Type B pancreatic cell (in vitro differentiated cells): ENCODE measurements around the gene PBXIP1. TPM values are rescaled to one million over a fixed set of nuclear protein-coding genes. Genes with fewer than 3 reads are reported as not detected.

Source experiments
- DNase-seq: peaks from one replicate; pipeline ENCODE4 v3.0.0; 2021; ENCODE audit warnings: mixed read lengths; ENCODE audit not compliant: unreplicated experiment; ENCODE audit errors: extremely low spot score
- H3K27ac Mint-ChIP-seq: 2 replicates; pipeline ENCODE4 v1.8.0; 2021; ENCODE audit warnings: mild to moderate bottlenecking, mixed read lengths
- H3K27me3 Mint-ChIP-seq: 2 replicates; pipeline ENCODE4 v1.8.0; 2021; ENCODE audit warnings: mixed read lengths
- H3K36me3 Mint-ChIP-seq: 2 replicates; pipeline ENCODE4 v1.8.0; 2021; ENCODE audit warnings: mixed read lengths
- H3K4me1 Mint-ChIP-seq: one replicate; pipeline ENCODE4 v1.8.0; 2021; ENCODE audit warnings: mixed read lengths; ENCODE audit not compliant: unreplicated experiment
- H3K4me3 Mint-ChIP-seq: 2 replicates; pipeline ENCODE4 v1.8.0; 2021; ENCODE audit warnings: mild to moderate bottlenecking, mixed read lengths
- H3K9me3 Mint-ChIP-seq: 2 replicates; pipeline ENCODE4 v1.8.0; 2021; ENCODE audit warnings: mixed read lengths
- CTCF ChIP-seq: fragments of 200-600 bp; sonication (generic); conservative IDR thresholded peaks from 2 replicates; pipeline ENCODE4 v1.5.0; 2021; ENCODE audit warnings: antibody characterized with exemption, mild to moderate bottlenecking
- total RNA-seq: library from RNA; stranded (reverse); gene quantifications from 2 replicates; pipeline ENCODE4 v1.2.1, GENCODE V29; 2021; ENCODE audit warnings: low replicate concordance

Gene PBXIP1
- total RNA-seq, 1 donor from 2014 or later: 57.3 TPM

DNA sequence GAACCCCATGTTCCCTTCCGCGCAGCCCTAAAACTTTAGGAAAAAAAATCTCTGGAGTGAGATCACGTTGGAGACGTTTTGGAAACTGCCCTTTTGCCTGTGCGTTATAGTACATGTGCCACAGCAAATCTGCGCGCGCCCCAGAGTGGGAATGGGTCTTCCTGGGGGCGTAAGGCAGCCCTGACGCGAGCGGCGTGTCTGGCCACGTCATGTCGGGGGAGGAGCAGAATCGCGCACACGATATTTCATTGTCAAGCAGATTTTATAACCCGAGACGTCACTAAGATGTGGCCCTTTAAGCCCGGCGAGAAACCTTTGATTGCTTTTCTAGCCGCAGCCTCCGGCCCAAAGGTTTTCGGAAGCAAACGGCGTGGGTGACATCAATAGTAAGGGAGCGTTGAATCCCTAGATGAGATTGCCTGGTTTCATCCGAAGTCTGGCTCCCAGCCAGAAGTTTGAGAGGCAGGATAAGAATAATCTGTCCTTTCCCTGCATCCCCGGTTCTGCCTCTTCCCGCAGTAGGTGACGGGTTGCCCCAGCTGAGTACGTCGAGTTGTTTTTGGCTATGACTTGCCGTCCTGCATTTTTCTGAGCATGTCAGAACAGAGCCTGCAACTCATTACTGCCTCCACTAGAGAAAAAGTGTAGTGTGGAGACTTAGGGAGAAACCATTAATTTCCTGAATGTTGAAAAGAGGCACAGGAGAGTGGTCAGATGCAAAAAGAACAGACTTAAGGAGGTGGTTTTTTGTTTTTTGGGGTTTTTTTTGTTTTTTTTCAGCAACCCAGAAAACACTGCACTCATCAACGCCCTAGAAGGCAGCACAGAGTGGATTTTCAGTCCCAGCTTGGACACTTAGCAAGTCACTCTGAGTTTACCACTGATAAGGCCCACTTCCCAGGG lies 18.6 kb downstream of the PBXIP1 start:
- Mint-ChIP-seq H3K27me3 (no peaks in the 10 kb centered on the region), H3K4me1 (peaks cover 37% of the 10 kb centered on the region), H3K27ac (peak overlapping the region; percentile 100), H3K4me3 (peak overlapping the region; percentile 98), H3K36me3 (no peaks in the 10 kb centered on the region), H3K9me3 (no peaks in the 10 kb centered on the region)
- peak; percentile 50 for TF ChIP-seq CTCF
- peak; percentile 88 for DNase-seq

GRCh38 chr1:154936555-154937084 lies 19.3 kb downstream of the PBXIP1 start, which contains the start of gene PMVK:
TSS of gene PMVK (minus strand) at chr1:154936719. CDS start at chr1:154936685, 34 bp downstream.
- DNase-seq: peak; percentile 90
- H3K4me3 Mint-ChIP-seq: peak within 1 kb of the TSS; percentile 98
- H3K36me3 Mint-ChIP-seq: no peaks in the 10 kb centered on the region
- no peaks in the 10 kb centered on the region for H3K9me3 Mint-ChIP-seq
- TF ChIP-seq CTCF: peak; percentile 39
- H3K27me3 Mint-ChIP-seq: no peaks in the 10 kb centered on the region
- H3K4me1 Mint-ChIP-seq: peaks cover 37% of the 10 kb centered on the region
- peak within 1 kb of the TSS; percentile 100 for H3K27ac Mint-ChIP-seq

- Mint-ChIP-seq H3K4me1 (peaks cover 33% of the 10 kb centered on the region), H3K9me3 (no peaks in the 10 kb centered on the region), H3K36me3 (no peaks in the 10 kb centered on the region), H3K27me3 (no peaks in the 10 kb centered on the region), H3K4me3 (peak overlapping the region; percentile 98), H3K27ac (peak overlapping the region; percentile 100)
- DNase-seq: no peak
- no peak for TF ChIP-seq CTCF
Observed at GRCh38 chr1:154935749-154936554, 19.9 kb downstream of the PBXIP1 start.

GRCh38 chr1:154934358-154934948 lies 21.4 kb downstream of the PBXIP1 start:
- peak overlapping the region; percentile 14 for H3K4me3 Mint-ChIP-seq
- no peaks in the 10 kb centered on the region for H3K9me3 Mint-ChIP-seq
- TF ChIP-seq CTCF: no peak
- peaks cover 24% of the 10 kb centered on the region for H3K4me1 Mint-ChIP-seq
- no peaks in the 10 kb centered on the region for H3K27me3 Mint-ChIP-seq
- H3K36me3 Mint-ChIP-seq: no peaks in the 10 kb centered on the region
- no peak overlapping the region for H3K27ac Mint-ChIP-seq
- DNase-seq: no peak

- Mint-ChIP-seq H3K4me3 (no peak overlapping the region), H3K27me3 (no peaks in the 10 kb centered on the region), H3K36me3 (peaks cover 8% of the 10 kb centered on the region), H3K4me1 (peaks cover 4% of the 10 kb centered on the region), H3K27ac (peak overlapping the region; percentile 34), H3K9me3 (no peaks in the 10 kb centered on the region)
- no peak for TF ChIP-seq CTCF
- no peak for DNase-seq
Observed at GRCh38 chr1:154931940-154932487, 23.9 kb downstream of the PBXIP1 start.
